ENCODE results near the gene VAC14. TPM values are rescaled to one million over a fixed set of nuclear protein-coding genes. Genes with fewer than 3 reads are reported as not detected.

Gene VAC14
- total and polyA plus RNA-seq, 2 experiments from 2014 or later: 42.3 to 77.7 TPM

DNA sequence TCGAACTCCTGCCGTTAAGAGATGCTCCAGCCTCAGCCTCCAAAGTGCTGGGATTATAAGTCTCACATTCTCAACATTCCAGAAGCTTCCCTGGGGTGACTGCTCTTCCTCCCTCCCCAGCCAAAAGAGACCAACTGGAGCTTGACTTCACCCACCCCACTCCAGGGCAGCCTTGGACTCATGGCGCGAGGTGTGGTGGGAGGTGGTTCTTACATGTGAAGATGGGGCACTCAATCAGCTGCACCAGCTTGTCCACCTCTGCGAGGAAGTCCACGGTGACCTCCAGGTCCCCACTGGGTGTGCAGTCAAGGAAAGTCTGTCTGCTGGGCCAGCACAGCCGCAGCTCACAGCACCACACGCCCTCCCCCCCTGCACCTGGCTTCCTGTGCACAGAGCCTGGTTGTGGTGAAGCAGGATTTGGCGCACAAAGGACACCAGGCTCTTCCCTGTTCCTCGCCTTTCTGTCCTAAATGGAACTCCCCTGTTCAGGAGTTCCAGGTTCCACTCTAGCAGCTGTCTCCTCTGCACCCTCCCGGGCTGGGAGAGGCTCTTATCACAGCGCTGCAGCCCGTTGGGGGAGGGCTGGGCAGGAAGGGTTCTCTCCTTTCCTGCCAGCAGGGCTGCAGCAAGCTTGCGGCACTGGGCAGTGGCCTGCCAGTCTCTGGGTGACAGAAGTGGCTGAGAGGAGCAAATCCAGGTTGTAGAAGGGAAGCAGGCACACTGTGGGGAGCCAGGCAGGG is 105.5 kb downstream of the VAC14 start (continued):
- TF ChIP-seq, protein P1, sequence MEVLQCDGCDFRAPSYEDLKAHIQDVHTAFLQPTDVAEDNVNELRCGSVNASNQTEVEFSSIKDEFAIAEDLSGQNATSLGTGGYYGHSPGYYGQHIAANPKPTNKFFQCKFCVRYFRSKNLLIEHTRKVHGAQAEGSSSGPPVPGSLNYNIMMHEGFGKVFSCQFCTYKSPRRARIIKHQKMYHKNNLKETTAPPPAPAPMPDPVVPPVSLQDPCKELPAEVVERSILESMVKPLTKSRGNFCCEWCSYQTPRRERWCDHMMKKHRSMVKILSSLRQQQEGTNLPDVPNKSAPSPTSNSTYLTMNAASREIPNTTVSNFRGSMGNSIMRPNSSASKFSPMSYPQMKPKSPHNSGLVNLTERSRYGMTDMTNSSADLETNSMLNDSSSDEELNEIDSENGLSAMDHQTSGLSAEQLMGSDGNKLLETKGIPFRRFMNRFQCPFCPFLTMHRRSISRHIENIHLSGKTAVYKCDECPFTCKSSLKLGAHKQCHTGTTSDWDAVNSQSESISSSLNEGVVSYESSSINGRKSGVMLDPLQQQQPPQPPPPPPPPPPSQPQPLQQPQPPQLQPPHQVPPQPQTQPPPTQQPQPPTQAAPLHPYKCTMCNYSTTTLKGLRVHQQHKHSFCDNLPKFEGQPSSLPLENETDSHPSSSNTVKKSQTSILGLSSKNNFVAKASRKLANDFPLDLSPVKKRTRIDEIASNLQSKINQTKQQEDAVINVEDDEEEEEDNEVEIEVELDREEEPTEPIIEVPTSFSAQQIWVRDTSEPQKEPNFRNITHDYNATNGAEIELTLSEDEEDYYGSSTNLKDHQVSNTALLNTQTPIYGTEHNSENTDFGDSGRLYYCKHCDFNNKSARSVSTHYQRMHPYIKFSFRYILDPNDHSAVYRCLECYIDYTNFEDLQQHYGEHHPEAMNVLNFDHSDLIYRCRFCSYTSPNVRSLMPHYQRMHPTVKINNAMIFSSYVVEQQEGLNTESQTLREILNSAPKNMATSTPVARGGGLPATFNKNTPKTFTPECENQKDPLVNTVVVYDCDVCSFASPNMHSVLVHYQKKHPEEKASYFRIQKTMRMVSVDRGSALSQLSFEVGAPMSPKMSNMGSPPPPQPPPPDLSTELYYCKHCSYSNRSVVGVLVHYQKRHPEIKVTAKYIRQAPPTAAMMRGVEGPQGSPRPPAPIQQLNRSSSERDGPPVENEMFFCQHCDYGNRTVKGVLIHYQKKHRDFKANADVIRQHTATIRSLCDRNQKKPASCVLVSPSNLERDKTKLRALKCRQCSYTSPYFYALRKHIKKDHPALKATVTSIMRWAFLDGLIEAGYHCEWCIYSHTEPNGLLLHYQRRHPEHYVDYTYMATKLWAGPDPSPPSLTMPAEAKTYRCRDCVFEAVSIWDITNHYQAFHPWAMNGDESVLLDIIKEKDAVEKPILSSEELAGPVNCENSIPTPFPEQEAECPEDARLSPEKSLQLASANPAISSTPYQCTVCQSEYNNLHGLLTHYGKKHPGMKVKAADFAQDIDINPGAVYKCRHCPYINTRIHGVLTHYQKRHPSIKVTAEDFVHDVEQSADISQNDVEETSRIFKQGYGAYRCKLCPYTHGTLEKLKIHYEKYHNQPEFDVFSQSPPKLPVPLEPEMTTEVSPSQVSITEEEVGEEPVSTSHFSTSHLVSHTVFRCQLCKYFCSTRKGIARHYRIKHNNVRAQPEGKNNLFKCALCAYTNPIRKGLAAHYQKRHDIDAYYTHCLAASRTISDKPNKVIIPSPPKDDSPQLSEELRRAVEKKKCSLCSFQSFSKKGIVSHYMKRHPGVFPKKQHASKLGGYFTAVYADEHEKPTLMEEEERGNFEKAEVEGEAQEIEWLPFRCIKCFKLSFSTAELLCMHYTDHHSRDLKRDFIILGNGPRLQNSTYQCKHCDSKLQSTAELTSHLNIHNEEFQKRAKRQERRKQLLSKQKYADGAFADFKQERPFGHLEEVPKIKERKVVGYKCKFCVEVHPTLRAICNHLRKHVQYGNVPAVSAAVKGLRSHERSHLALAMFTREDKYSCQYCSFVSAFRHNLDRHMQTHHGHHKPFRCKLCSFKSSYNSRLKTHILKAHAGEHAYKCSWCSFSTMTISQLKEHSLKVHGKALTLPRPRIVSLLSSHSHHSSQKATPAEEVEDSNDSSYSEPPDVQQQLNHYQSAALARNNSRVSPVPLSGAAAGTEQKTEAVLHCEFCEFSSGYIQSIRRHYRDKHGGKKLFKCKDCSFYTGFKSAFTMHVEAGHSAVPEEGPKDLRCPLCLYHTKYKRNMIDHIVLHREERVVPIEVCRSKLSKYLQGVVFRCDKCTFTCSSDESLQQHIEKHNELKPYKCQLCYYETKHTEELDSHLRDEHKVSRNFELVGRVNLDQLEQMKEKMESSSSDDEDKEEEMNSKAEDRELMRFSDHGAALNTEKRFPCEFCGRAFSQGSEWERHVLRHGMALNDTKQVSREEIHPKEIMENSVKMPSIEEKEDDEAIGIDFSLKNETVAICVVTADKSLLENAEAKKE (CRISPR knock-in tag; IDR thresholded peaks at IDR 0.05): no peak
- TF ChIP-seq EZH2 (IDR thresholded peaks at IDR 0.05; ENCODE audit: low read depth, unreplicated experiment) (no peak), CREB1 (CRISPR knock-in tag; IDR thresholded peaks at IDR 0.05; ENCODE audit: low read depth) (no peak), EZH2phosphoT487 (IDR thresholded peaks at IDR 0.05; ENCODE audit: unreplicated experiment) (no peak)

- H3K4me2 ChIP-seq: peak overlapping the region; percentile 51; the same call in 1 of the 2 replicates
- Mint-ChIP-seq H3K4me3 (no peak overlapping the region), H3K4me1 (peaks cover 25% of the 10 kb centered on the region), H3K27ac (no peak overlapping the region), H3K36me3 (ENCODE audit: low read depth) (peaks cover 2% of the 10 kb centered on the region; the same call in 1 of the 3 replicates), H3K27me3 (ENCODE audit: insufficient read depth, low read depth, poor library complexity) (peaks cover 19% of the 10 kb centered on the region), H3K9me3 (no peaks in the 10 kb centered on the region)
- H4K20me1 ChIP-seq (replicated peaks; ENCODE audit: insufficient read depth): no peaks in the 10 kb centered on the region
- H3K79me2 ChIP-seq (replicated peaks; ENCODE audit: insufficient read depth): no peaks in the 10 kb centered on the region
- no peaks in the 10 kb centered on the region for H3K27me3 ChIP-seq (ENCODE audit: insufficient read depth)
- H3K27ac ChIP-seq (ENCODE audit: low read depth): peak overlapping the region; percentile 87
- no peak for ATAC-seq
- H3K4me1 ChIP-seq (ENCODE audit: insufficient read depth): peaks cover 24% of the 10 kb centered on the region
- H3K36me3 ChIP-seq (ENCODE audit: insufficient read depth): no peaks in the 10 kb centered on the region
- H3F3A ChIP-seq (replicated peaks; ENCODE audit: low read depth): 0 out of 2 replicates have a peak, but pooled peaks cover 3% of the 10 kb centered on the region
- TF ChIP-seq JUNB (IDR thresholded peaks at IDR 0.05; ENCODE audit: unreplicated experiment) (no peak), NANOG (IDR thresholded peaks at IDR 0.05; ENCODE audit: borderline replicate concordance) (no peak)
- TF ChIP-seq, protein P2, sequence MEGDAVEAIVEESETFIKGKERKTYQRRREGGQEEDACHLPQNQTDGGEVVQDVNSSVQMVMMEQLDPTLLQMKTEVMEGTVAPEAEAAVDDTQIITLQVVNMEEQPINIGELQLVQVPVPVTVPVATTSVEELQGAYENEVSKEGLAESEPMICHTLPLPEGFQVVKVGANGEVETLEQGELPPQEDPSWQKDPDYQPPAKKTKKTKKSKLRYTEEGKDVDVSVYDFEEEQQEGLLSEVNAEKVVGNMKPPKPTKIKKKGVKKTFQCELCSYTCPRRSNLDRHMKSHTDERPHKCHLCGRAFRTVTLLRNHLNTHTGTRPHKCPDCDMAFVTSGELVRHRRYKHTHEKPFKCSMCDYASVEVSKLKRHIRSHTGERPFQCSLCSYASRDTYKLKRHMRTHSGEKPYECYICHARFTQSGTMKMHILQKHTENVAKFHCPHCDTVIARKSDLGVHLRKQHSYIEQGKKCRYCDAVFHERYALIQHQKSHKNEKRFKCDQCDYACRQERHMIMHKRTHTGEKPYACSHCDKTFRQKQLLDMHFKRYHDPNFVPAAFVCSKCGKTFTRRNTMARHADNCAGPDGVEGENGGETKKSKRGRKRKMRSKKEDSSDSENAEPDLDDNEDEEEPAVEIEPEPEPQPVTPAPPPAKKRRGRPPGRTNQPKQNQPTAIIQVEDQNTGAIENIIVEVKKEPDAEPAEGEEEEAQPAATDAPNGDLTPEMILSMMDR (conservative IDR thresholded peaks at IDR 0.05; ENCODE audit: low read depth in 2 of 2): no peak
- no peak for DNase-seq (ENCODE audit: low spot score)
- H3K4me3 ChIP-seq: no peak overlapping the region
- H3K9me2 ChIP-seq (ENCODE audit: insufficient read depth): no peaks in the 10 kb centered on the region
- no peak overlapping the region for H2AFZ ChIP-seq
Observed at GRCh38 chr16:70694868-70695218, 106.1 kb downstream of the VAC14 start.

Measured in GM23338 (cell line).